NCI-H146 treated with DMSO at 0.1 percent for 48 hours (cell line): ENCODE measurements around the gene PIGL.
"Not testable (repeated sequence)": the region's sequence is repeated elsewhere in the genome, so short reads cannot be mapped to it uniquely, and the experiment has no call there.

Experiments used
- DNase-seq: peaks from one replicate; lab custom pipeline; 2025; ENCODE audit not compliant: unreplicated experiment; lab: John Stamatoyannopoulos, UW

Gene PIGL

GRCh38 chr17:16304830-16305229 is 87.8 kb downstream of the PIGL start:
- DNase-seq = no peak

GRCh38 chr17:16306211-16306610 is 89.2 kb downstream of the PIGL start:
- no peak for DNase-seq

GRCh38 chr17:16312061-16312460 is 95.1 kb downstream of the PIGL start:
- DNase-seq = not testable (repeated sequence)

GRCh38 chr17:16313139-16314090 is 96.4 kb downstream of the PIGL start:
- no peak for DNase-seq

- DNase-seq = no peak
Measured at GRCh38 chr17:16314189-16314588, 97.2 kb downstream of the PIGL start.

GRCh38 chr17:16314859-16315258 is 97.8 kb downstream of the PIGL start:
- no peak for DNase-seq

- DNase-seq = no peak
Measured at GRCh38 chr17:16319969-16320368, 103.0 kb downstream of the PIGL start.

- DNase-seq = no peak
Measured at GRCh38 chr17:16322636-16323035, 105.6 kb downstream of the PIGL start.

GRCh38 chr17:16325964-16326363 is 109.0 kb downstream of the PIGL start:
- DNase-seq = no peak

GRCh38 chr17:16327018-16327417 is 110.0 kb downstream of the PIGL start:
- DNase-seq = no peak

- DNase-seq = no peak
Measured at GRCh38 chr17:16328997-16329396, 112.0 kb downstream of the PIGL start.

GRCh38 chr17:16329519-16330271 is 112.7 kb downstream of the PIGL start:
- no peak for DNase-seq

- DNase-seq = no peak
Measured at GRCh38 chr17:16338391-16338790, 121.4 kb downstream of the PIGL start.

GRCh38 chr17:16339402-16339801 is 122.4 kb downstream of the PIGL start:
- DNase-seq = no peak

GRCh38 chr17:16339959-16340358 is 122.9 kb downstream of the PIGL start:
- DNase-seq = no peak

GRCh38 chr17:16342979-16343378 is 126.0 kb downstream of the PIGL start:
- no peak for DNase-seq

- DNase-seq = no peak
Measured at GRCh38 chr17:16343569-16343968, 126.6 kb downstream of the PIGL start.

GRCh38 chr17:16345565-16345964 is 128.6 kb downstream of the PIGL start:
- no peak for DNase-seq

GRCh38 chr17:16346721-16347271 is 129.8 kb downstream of the PIGL start:
- no peak for DNase-seq

GRCh38 chr17:16348586-16348985 is 131.6 kb downstream of the PIGL start:
- no peak for DNase-seq

GRCh38 chr17:16349431-16349830 is 132.4 kb downstream of the PIGL start:
- no peak for DNase-seq

GRCh38 chr17:16351831-16352230 is 134.8 kb downstream of the PIGL start:
- DNase-seq = no peak
